Gastroesophageal sphincter (tissue), 4 donors: Measurements from ENCODE around the gene KRT31. TPM values are rescaled to one million over a fixed set of nuclear protein-coding genes. Genes with fewer than 3 reads are reported as not detected.
"Not testable (repeated sequence)": the region's sequence is repeated elsewhere in the genome, so short reads cannot be mapped to it uniquely, and the experiment has no call there.

ENCODE experiments used
- ATAC-seq: fragments of 150-250 bp; one replicate; pipeline ENCODE4 v1.9.1; 2016; ENCODE audit warnings: mild to moderate bottlenecking, moderate library complexity
- H3K27ac ChIP-seq, 4 donors: fragments of 200-600 bp; sonication (generic) in 3 of 4; 1 replicate in 3 of 4; 2 replicates in 1 of 4; pipeline ENCODE4 v1.5.1; 2016 to 2019
- H3K27me3 ChIP-seq: fragments of 200-600 bp; sonication (generic); one replicate; pipeline ENCODE4 v1.5.1; 2019
- H3K36me3 ChIP-seq, 2 donors: fragments of 200-600 bp; sonication (generic); one replicate each; pipeline ENCODE4 v1.5.1; 2019; ENCODE audit warnings: control low read depth in 1 of 2
- H3K4me1 ChIP-seq, 3 donors: fragments of 200-600 bp; sonication (generic); 1 replicate in 2 of 3; 2 replicates in 1 of 3; pipeline ENCODE4 v1.5.1; 2016 to 2019; ENCODE audit warnings: control low read depth in 2 of 3
- H3K4me3 ChIP-seq, 2 donors: fragments of 200-600 bp; sonication (generic); one replicate each; pipeline ENCODE4 v1.5.1; 2019; ENCODE audit warnings: mild to moderate bottlenecking in 1 of 2, moderate library complexity in 1 of 2
- H3K9me3 ChIP-seq, 3 donors: fragments of 200-600 bp; sonication (generic); one replicate each; pipeline ENCODE4 v1.5.1; 2017 to 2019; ENCODE audit warnings: control low read depth in 2 of 3
- CTCF ChIP-seq, 4 experiments: fragments of 200-600 bp in 2 of 4; fragments of 450-650 bp in 2 of 4; sonication (generic) in 1 of 4; IDR thresholded peaks; one replicate each; pipeline ENCODE4 v1.5.1; 2017 to 2019; ENCODE audit warnings: antibody characterized with exemption in 4 of 4, mild to moderate bottlenecking in 2 of 4, moderate library complexity in 2 of 4
- EP300 ChIP-seq: sonication (generic); formaldehyde crosslinking; IDR thresholded peaks from one replicate; pipeline ENCODE4 v1.6.1; 2017; ENCODE audit warnings: antibody characterized with exemption, mild to moderate bottlenecking
- POLR2A ChIP-seq, 2 donors: fragments of 450-650 bp; IDR thresholded peaks; one replicate each; pipeline ENCODE4 v1.6.1; 2017; ENCODE audit warnings: antibody characterized with exemption in 2 of 2, mild to moderate bottlenecking in 2 of 2, moderate library complexity in 1 of 2
- POLR2AphosphoS5 ChIP-seq: sonication (generic); formaldehyde crosslinking; IDR thresholded peaks from one replicate; pipeline ENCODE4 v1.6.1; 2017; ENCODE audit warnings: antibody characterized with exemption
- WGBS, 2 donors: methylation state at CpG; one replicate each; pipeline ENCODE4 v1.1.5; 2018; ENCODE audit warnings: low coverage in 1 of 2; 5-methylcytosine and 5-hydroxymethylcytosine counted together
- total RNA-seq, 4 donors: library from RNA; depleted of rRNA; stranded (reverse); fragments of >200 nt; gene quantifications; one replicate each; pipeline ENCODE4 v1.1.0, GENCODE V29; 2016

Gene KRT31
- total RNA-seq, 4 donors from 2014 or later, result not detected

GRCh38 chr17:41424111-41424635, 26.8 kb upstream of the KRT31 start, which contains the start of gene KRT37:
Gene KRT37, minus strand, starts transcription at chr17:41424585. Its CDS starts 62 bp downstream, at chr17:41424523.
- Histone ChIP-seq H3K4me3 (no peak within 1 kb of the TSS), H3K9me3 (no peaks in the 10 kb centered on the region), H3K4me1 (no peaks in the 10 kb centered on the region), H3K36me3 (no peaks in the 10 kb centered on the region), H3K27ac (no peak within 1 kb of the TSS), H3K27me3 (no peaks in the 10 kb centered on the region)
- WGBS, 2 donors, result 92 to 100% methylated on average over 2 of the region's 13 CpGs
- TF ChIP-seq EP300 (no peak), POLR2A (IDR thresholded peaks at IDR 0.05) (no peak), POLR2AphosphoS5 (no peak), CTCF (IDR thresholded peaks at IDR 0.05) (no peak)
- no peak for ATAC-seq

- ATAC-seq, H3K36me3 ChIP-seq, H3K4me3 ChIP-seq, H3K9me3 ChIP-seq, H3K4me1 ChIP-seq, H3K27me3 ChIP-seq, H3K27ac ChIP-seq: not testable (repeated sequence)
- 97% methylated on average over 6 of the region's 11 CpGs; no CpG with 5 or more reads in 1 of the 2 donors for WGBS, 2 donors
These were observed 25.2 kb upstream of the KRT31 start for GRCh38 chr17:41422586-41422985.

GRCh38 chr17:41421617-41422016, 24.2 kb upstream of the KRT31 start:
- Histone ChIP-seq H3K9me3 (no peaks in the 10 kb centered on the region), H3K36me3 (no peaks in the 10 kb centered on the region), H3K27me3 (no peaks in the 10 kb centered on the region), H3K4me3 (no peak overlapping the region), H3K4me1 (peaks cover 0 to 12% (median 3%) of the 10 kb centered on the region in 3 donors), H3K27ac (no peak overlapping the region)
- 58 to 77% methylated on average over 4 of the region's 4 CpGs for WGBS, 2 donors
- TF ChIP-seq POLR2A (IDR thresholded peaks at IDR 0.05), result no peak
- TF ChIP-seq POLR2AphosphoS5, result no peak
- TF ChIP-seq EP300, result no peak
- no peak for TF ChIP-seq CTCF (IDR thresholded peaks at IDR 0.05)
- ATAC-seq, result no peak

- TF ChIP-seq POLR2A (IDR thresholded peaks at IDR 0.05) (no peak), CTCF (IDR thresholded peaks at IDR 0.05) (no peak), POLR2AphosphoS5 (no peak), EP300 (no peak)
- H3K4me3 ChIP-seq, result no peak overlapping the region
- ATAC-seq, result no peak
- H3K27ac ChIP-seq, result no peak overlapping the region
- no peaks in the 10 kb centered on the region for H3K9me3 ChIP-seq
- no peaks in the 10 kb centered on the region for H3K36me3 ChIP-seq
- H3K27me3 ChIP-seq, result no peaks in the 10 kb centered on the region
- H3K4me1 ChIP-seq, result peaks cover 0 to 17% (median 7%) of the 10 kb centered on the region in 3 donors
- WGBS, 2 donors, result no CpG with 5 or more reads among the region's 9 CpGs
These were observed 23.7 kb upstream of the KRT31 start for GRCh38 chr17:41421116-41421515.

- Histone ChIP-seq H3K4me1 (peaks cover 0 to 24% (median 10%) of the 10 kb centered on the region in 3 donors), H3K27me3 (no peaks in the 10 kb centered on the region), H3K27ac (no peak overlapping the region), H3K9me3 (no peaks in the 10 kb centered on the region), H3K36me3 (no peaks in the 10 kb centered on the region), H3K4me3 (no peak overlapping the region)
- ATAC-seq, result no peak
- no peak for TF ChIP-seq POLR2AphosphoS5
- TF ChIP-seq EP300, result no peak
- TF ChIP-seq POLR2A (IDR thresholded peaks at IDR 0.05), result no peak
- no peak for TF ChIP-seq CTCF (IDR thresholded peaks at IDR 0.05)
- 19 to 58% methylated on average over 2 to 3 of the region's 4 CpGs for WGBS, 2 donors
These were observed 22.7 kb upstream of the KRT31 start for GRCh38 chr17:41420134-41420533.
